HG03066 (cell line): ENCODE data around the gene SNAI1.
"Not testable (repeated sequence)": the region's sequence is repeated elsewhere in the genome, so short reads cannot be mapped to it uniquely, and the experiment has no call there.

Source experiments
- ATAC-seq: cut with Tn5 transposase; IDR thresholded peaks from one replicate; pipeline ENCODE4 v1.9.1; 2021; ENCODE audit warnings: low read depth; ENCODE audit not compliant: unreplicated experiment

SNAI1 gene

DNA sequence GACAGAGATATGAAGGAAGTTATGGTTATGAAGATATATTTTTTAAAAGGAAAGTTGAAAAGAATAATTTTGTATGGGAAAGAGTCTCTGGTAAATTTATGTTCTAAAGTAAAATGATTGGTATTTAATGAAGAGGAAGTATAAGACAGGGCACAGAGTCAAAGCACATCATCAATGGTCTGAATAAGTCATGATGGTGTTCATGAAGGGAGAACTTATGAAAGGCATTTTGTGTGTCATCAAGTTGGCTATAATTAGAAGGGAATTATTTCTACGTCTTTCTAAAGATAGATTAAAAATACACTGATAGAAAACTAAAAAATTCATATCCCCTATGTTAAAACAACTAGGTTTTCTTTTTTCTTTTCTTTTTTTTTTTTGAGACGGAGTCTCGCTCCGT lies 21.4 kb upstream of the SNAI1 start:
- ATAC-seq = no peak

GRCh38 chr20:49964964-49965780 lies 17.6 kb upstream of the SNAI1 start:
- ATAC-seq = no peak

- no peak for ATAC-seq
Observed at GRCh38 chr20:49965781-49966305, 16.9 kb upstream of the SNAI1 start.

DNA sequence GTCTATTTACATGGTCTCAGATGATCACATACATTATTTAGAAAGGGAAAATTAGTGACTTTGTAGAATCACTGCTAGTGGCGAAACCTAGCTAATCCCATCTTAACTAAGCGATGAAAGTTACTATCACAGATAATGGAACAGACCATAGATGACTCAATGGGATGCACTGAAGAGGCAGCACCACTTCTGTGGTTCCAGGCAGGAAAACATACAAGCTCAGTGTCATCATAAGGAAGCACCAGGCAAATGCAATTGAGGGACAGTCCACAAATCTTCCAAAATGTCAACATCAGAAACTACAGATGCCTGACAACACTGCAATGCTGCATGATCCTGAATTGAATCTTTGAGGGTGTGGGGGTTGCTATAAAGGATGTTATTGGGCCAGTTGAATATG lies 15.9 kb upstream of the SNAI1 start:
- ATAC-seq = no peak

DNA sequence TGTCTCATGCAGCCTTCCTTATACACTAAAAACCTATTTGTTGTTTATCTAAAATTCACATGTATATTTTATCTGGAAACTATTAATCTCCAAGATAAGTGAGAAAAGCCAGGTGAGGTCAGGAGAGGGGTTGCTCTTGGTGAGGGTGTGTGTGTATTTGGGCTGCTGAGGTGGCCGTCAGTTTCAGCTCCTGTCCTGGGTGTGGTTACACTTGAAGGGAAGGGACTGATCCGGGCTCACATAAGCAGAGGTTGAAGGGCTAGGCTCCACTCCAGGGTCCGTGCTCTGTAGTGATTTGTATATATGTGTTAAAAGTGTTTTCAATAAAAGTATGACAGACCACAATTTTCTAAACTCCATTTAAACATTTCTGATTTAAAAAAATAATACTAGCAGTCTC lies 13.5 kb upstream of the SNAI1 start:
- ATAC-seq = no peak

- ATAC-seq = no peak
Observed at GRCh38 chr20:49969946-49970345, 12.8 kb upstream of the SNAI1 start.

- no peak for ATAC-seq
Observed at GRCh38 chr20:49970498-49970897, 12.3 kb upstream of the SNAI1 start.

DNA sequence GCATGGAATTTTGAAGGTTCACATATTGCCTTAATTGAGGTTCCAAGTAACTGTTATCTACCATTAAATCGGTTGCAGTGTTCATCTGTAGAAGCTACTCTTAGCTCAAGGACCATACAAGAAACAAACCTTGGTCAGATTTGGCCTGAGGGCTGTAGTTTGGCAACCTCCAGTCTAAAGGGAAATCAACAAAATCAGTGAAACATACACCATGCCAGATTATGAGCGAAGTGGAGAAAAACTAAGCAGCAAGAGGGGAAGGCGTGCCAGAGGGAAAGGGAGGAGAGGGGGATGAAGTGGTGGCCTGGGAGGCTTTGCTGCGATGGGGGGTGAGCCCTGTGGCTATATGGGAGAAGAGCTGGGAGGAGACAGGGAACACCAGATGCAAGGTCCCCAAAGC lies 8.8 kb upstream of the SNAI1 start:
- no peak for ATAC-seq

GRCh38 chr20:49976542-49976941 lies 6.2 kb upstream of the SNAI1 start:
- ATAC-seq = no peak

DNA sequence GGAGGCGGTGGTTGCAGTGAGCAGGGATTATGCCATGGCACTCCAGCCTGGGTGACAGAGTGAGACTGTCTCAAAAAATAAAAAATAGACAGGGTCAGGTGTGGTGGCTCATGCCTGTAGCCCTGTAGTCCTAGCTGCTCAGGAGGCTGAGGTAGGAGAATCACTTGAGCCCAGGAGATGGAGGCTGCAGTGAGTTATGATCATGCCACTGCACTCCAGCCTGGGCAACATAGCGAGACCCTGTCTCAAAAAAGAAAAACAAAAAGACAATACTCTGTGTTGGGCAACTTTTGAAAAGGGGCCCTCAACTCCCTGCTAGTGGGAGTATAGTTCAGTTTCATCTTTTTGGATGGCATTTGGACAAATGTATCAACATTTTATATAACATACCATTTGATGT lies 5.0 kb upstream of the SNAI1 start:
- not testable (repeated sequence) for ATAC-seq

GRCh38 chr20:49978685-49979029 lies 4.1 kb upstream of the SNAI1 start:
- no peak for ATAC-seq

GRCh38 chr20:49979030-49979832 lies 3.5 kb upstream of the SNAI1 start:
- ATAC-seq = no peak

DNA sequence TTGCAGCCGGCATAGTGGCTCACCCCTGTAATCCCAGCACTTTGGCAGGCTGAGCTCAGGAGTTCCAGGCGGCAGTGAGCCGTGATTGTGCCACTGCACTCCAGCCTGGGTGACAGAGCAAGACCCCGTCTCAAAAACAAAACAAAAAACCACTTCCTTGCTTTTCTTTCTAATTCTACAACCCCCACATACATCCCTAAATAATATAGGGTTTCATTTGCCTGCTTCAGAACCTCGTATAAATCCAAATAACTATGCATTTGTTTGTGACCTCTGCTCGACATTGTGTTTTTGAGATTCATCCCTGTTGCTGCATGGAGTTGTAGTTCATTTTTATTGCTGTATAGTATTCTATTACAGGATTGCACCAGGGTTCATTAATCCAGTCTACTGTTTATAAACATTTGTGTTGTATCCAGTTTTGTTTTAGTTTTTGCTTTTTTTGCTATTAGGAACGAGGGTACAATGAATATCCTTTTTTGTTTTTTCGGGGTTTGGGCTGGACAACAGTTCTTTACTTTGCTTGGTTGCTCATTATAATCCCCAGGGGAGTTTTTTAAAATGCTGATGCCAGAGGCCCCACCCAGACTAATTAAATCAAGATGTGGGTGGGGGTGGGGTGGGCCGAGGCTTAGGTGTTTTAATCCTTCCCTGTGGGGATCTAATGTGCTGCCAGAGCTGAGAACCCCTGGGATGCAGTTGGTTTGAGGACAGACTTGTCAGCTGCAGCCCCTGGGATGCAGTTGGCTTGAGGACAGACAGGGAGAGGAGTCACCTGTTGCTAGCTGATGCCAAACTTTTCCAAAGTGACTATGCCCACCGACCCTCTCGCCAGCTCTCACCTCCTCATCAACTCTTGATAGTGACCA lies 2.4 kb upstream of the SNAI1 start:
- ATAC-seq = no peak

GRCh38 chr20:49981218-49982071 lies 1.3 kb upstream of the SNAI1 start:
- ATAC-seq = no peak

DNA sequence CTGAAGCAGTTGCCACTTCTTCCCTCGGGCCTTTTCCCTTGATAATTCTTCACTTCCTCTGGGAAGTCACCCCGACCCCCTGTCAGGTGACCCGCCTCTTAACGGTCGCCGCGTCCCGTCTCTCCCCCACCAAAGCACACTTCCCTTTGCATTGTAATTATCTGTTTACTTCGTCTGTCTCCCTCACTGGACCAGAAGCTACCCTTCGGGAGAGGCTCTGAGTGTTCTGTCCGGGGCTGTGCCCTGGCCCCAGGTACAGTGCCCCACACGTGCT lies 771 bp upstream of the SNAI1 start:
- no peak for ATAC-seq

DNA sequence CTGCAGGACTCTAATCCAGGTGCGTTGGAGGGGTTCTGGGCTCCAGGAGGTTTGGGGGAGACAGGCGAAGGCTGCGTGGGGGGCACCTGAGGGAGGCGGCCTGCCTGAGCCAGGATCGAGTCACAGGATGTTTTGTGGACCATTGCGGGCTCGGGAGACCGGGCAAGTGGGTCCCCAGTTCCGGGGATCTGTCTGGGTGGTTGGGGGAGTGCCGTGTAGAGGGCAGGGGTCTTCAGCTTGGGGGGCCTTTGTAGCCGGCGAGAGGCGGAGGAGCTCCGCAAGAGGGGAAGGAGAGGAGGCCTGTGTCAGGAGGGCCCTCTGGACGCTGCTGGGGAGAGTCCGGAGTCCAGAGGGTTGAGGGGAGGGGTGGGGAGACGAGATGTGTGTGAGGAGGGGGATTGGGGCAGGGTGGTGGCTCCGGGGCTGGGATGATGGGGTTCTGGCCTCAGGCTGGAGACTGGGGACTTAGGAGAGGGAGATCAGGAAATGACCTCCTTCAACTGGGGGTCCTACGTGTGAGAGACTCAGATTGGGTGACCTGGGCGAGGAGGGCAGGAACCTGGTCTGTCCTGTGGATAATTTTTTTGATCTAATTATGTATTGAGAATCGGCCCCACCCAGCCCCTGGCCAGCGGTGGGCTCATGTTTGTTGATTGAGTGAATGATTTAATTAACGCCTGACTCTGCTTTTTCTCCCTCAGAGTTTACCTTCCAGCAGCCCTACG lies 505 bp downstream of the SNAI1 start:
- no peak for ATAC-seq

- ATAC-seq = no peak
Observed at GRCh38 chr20:49983848-49984408, 1.1 kb downstream of the SNAI1 start.

- ATAC-seq = no peak
Observed at GRCh38 chr20:49984426-49985153, 1.8 kb downstream of the SNAI1 start.

DNA sequence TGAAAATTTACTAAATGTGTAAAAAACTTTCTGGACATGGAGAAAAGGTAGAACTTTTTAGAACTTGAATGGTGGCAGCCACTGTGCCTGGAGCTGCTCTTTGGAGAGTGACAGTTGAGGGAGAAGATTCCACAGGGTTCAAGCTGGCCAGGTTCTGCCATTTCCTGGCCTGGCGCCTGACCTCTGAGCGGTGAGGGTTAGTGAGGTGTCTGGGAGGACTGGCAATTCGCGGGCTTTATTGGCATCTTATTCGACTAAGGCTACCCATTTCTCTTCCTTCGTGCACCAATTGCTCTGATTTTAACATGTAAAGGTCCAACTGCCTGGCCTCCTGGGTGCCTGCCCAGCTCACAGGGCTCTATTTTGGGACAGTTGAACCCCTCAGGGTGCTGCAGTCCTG lies 2.4 kb downstream of the SNAI1 start:
- ATAC-seq = no peak
